GM12891 (cell line): ENCODE data around the gene GGCX.

Experiments
- POLR2A ChIP-seq: IDR thresholded peaks from 2 replicates; pipeline ENCODE4 v1.6.1; 2011; ENCODE audit warnings: low read depth, low read length, control low read depth
- POLR2AphosphoS5 ChIP-seq: IDR thresholded peaks from 2 replicates; pipeline ENCODE4 v1.6.1; 2011; ENCODE audit warnings: low read depth, low read length, control low read depth
- POU2F2 ChIP-seq: IDR thresholded peaks from 2 replicates; pipeline ENCODE4 v1.6.1; 2011; ENCODE audit warnings: low read depth, mild to moderate bottlenecking, control low read depth, low read length, moderate library complexity
- SPI1 ChIP-seq: IDR thresholded peaks from 2 replicates; pipeline ENCODE4 v1.6.1; 2011; ENCODE audit warnings: low read depth, low read length, control low read depth
- TAF1 ChIP-seq: IDR thresholded peaks from 2 replicates; pipeline ENCODE4 v1.6.1; 2011; ENCODE audit warnings: low read depth, low read length, control low read depth

GRCh38 chr2:85525029-85525428 is 36.3 kb downstream of the GGCX start:
- TF ChIP-seq POLR2AphosphoS5: no peak
- TF ChIP-seq POLR2A: no peak
- TF ChIP-seq TAF1: no peak
- no peak for TF ChIP-seq SPI1
- no peak for TF ChIP-seq POU2F2
